ENCODE results near the gene HOXC11.

Gene HOXC11

DNA sequence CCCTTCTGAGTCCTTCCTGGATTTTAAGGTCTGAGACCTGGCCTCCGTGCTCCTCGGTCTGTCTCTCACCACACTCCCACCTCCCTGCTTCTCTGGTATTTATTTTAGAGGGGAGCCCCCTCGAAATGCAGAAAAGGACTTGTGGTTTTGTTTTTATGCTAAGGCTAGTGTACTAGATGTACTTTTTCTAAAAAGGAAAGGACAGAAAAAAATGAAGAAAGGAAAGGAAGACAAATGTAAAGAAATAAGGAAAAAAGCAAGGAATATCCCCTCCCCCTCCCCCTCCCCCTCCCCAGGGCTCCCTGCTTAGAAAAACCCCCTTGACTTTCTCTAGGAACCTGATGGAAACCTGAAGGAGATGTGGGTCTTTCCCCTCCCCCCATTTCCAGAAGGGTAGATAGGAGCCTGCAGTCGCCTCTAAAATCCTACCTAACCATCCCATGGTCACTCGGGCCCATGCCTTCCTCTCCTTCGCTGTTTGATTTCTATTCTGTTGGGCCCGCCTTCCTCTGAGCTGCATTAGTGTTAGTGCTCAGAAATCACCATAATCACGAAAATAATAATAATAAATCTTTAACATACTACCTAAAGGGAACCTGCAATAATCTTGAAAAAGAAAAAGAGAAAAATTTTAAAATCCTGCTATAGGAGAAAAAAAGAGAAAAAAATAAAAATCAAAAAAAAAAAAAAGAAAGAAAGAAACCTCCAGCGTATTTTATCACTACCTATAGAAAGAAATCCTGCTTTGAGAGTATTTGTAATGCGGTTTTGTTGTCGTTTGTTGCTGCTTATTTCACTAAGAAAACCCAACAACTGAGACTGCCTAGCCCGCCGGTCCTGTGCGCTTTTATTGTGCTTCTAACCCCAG is 39.0 kb downstream of the HOXC11 start:
- DNase-seq, result no peak

DNA sequence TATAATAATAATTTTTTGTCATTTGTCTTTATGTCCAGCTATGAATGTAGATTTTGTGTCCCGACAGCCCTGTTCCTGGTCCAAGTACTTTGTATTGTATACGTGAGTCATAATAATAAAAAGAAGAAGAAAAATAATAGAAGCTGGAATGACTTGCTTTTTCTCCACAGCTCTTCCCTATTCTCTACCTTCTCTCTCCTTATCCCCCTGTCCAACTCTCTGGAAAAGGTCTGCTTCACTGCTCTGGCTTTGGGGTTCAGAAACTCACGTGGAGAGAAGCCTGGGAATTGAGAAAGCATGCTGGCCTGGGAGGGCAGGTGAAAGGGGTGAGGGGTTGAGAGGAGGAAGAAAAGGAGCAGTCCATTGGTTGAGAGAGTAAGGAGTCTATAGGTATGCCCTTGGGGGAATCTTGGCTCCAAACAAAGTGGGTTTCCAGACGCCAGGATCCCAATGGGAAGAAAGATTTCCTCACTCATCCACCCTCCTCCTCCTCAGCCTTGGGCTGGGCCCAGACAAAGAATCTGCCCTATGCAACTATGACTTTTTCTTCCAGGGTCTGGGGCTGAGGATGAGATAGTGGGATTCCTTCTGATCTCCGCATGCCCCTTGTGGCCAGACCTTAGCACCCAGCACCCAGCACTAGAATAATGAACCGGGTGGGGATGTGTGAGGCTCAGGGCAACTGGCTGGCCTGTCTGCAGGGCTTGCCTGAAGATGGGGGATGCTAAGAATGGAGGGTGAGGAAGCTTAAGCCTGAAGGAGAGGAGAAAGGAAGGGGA is 39.9 kb downstream of the HOXC11 start:
- no peak for DNase-seq

DNA sequence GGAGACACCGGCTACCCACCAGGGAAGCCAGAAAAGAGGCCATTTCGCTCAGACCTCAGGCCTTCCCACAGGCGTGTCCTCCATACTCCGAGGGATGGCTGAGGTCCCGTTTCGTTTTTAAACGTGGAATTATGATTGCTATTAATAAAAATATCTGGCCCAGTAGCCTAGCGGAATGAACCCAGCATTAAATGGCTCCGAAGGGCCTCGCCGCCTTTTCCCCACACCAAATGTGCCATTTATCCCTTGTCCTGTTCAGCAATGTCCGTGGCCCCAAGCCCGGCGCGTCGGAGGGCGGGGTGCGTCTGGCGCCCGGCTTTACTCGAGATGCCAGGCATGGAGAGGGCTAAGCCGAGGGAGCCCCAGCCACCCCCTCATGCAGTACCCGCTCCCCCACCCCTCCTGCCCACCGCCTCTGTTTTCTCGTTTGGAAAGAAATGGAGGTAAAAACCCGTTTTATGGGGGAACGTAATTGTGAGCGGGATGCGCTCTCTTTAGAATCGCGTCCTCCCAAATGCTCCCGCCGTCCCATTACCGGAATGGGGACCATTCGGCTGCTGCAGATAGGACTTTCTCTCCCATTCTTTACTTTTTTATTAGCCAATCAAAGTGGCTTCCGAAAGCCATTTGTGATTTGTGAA is 41.6 kb downstream of the HOXC11 start:
- DNase-seq, result no peak

DNA sequence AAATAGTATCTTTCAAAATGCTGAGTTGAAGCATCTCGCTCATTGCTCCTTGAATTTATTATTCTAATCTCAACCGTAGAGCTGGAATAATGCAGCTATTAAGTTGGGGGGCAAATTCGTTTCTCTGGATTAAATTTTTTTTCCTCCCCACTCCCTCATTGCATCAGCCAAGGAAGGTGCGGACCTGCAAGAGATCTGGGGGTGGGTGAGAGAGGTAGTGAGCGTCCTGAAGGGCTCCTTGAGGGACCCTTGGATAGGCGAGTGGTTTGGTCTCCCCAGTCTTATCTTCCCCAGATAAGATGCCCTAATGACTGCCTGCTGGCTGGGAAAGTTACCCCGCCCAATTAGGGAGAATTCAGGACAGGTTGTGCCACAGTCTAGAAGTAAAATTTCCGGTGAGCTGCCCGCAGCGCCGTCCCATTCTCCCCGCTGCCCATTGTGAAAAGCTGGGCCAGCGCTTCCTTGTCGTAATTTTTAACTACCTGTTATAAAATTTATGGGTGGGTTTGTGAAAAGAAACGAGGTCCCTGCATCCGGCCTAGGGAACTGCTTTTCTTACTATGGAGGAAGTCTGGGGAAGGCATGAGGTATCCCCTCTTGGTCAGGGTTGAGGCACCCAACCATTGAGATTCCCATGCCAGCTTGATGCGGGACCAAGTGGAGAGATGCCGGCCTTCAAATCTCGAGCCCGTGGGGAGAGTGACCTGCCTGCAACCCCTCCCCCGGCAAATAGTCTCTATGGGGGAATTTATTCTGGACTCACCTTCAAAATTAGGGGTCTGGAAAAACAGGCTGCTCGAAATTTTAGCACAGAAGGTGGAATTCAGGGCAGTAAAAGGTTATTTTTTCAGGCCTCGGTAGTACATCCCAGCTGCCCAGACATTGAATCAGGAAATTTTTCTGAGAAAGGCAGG is 42.3 kb downstream of the HOXC11 start:
- no peak for DNase-seq

DNA sequence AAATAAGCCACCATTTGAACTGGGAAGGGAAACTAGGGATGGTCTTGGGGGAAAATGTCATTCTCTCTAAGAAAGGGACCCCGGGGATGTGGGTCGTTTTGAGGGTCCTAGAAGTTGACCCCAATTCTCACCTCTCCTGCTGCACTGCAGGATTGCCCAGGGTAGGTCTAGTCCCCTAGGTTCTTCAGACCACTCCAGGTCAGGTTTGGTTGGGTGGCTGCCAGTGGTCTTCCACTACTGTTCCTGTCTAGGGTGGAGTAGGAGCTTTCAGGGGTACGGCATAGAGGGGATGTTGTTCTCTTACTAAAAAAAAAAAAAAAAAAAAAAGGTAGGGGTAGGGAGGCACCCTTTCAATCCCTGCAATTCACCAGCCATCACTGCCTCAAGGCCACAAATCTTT is 43.1 kb downstream of the HOXC11 start:
- no peak for DNase-seq

DNA sequence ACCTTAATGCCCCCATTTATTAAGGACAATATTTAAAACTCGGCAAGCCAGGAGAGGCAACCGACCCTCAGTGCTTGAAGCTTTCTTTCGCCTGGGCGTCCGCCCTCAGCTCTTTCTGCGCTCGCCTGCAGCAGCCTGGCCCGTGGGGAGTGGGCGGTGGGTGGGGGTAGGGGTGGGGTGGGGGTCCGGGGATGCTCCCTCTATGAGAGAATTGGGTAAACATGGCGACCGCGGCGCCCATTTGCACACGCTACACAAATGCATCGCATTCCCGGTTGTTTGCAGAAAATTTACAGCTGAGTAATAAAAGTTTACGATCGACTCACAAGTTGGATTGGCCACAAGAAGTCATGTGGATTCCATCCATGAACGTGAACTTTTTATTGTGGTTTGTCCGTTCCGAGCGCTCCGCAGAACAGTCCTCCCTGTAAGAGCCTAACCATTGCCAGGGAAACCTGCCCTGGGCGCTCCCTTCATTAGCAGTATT is 43.6 kb downstream of the HOXC11 start:
- DNase-seq, result no peak

DNA sequence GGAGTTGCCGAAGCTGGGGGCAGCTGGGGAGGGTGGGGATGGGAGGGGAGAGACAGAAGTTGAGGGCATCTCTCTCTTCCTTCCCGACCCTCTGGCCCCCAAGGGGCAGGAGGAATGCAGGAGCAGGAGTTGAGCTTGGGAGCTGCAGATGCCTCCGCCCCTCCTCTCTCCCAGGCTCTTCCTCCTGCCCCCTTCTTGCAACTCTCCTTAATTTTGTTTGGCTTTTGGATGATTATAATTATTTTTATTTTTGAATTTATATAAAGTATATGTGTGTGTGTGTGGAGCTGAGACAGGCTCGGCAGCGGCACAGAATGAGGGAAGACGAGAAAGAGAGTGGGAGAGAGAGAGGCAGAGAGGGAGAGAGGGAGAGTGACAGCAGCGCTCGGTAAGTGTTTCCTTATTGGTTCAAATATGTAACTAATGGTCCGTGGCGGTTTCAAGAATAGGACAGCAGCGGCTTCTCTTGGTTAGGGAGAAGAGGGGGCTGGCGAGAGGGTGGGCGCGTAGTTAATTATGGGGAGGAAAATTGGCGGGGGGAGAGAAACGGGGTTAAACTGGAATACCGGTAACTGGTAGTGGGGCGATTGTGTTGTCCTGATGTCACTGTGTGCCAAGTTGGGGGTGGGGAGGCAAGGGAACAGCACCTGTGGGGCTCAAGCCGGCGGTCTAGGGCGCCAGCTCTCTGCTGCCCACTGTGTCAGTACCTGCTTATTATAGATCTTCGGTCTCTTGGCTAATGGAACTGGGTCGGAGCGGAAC is 44.3 kb downstream of the HOXC11 start:
- no peak for DNase-seq

DNA sequence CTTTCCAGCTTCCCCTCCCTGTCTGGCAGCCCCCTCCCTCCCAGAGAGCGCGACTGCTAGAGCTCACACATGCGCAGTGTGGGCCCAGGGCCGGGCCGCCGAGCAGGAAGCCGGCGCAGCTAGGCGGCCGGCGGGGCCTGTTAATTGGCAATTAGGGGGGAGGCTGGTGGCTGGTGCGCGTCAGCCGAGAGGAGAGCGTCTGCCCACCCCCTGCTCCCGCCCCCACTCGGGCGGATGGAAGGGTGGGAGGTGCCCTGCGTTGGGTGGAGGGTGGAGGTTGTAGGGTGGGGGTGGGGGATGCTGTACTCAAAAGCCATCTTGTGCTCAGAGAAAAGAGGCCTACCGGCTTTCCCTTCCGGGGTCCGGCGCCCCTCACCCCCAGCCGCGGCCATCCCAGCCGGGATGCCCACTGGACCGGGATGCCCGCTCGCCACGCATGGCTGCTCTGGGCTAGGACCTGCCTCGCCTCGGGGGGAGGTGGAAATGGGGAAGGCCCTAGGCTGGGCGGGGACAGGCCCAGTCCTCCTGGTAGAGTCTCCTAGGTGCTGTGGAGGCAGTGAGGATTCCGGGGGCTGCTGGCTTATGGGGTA is 45.0 kb downstream of the HOXC11 start:
- peak; percentile 78 for DNase-seq

DNA sequence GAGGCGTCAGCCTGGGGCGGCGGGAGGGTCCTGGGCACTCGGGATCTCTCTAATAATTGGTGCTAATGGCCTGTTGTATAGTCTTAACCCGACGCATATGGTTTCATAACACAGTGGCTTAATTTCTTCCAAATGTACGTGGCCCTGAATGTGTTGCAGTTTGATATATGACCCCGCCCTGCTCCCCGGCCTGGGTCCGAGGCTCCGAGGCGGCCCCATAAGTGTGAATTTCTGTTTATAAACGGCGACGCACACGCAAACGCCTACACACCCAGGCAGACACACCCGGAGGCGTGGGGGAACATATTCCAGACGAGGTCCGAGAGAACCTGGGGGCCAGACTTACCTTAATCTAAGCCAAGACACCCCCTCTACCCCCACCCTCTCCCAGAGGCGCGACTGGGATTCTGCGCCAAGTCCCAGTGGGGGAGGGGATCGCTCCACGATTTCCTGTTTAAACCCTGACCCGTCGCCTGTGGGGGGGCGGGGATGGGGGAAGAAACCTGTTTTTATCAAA is 45.6 kb downstream of the HOXC11 start:
- no peak for DNase-seq

DNA sequence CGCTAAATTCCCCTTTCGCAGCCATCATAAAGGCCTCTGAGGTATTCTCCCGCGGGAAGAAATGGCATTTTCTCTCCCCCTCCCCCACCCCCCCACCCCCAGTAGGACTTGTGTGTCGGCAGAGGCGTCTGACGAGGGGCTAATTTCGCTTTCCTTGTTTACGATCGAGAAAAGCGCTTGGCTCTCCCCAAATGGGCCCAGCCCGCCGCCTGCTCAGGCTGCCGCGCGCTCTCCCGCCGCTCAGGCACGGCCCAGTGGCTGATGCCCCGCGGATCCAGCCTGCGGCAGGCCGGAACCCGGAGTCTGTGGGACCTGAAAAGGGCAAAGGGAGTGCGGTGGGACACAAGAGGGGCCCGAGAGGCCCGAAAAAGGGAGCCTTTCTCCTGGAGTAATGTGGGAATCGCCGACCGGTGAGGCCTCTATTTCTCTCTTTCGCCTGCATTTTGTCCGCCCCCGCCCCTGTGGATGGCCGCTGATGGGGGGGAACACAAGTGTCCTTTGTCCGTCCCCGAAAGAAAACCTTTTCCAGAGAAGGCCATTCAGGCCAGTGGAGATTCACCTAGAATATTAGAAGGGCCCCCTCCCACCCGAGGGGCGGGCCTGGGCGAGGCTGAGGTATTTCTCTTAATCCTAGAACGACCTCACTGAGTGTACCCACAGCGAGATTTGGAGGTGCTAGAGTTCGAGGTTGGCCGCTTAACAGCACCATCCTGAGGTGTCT is 46.3 kb downstream of the HOXC11 start:
- DNase-seq, result no peak

DNA sequence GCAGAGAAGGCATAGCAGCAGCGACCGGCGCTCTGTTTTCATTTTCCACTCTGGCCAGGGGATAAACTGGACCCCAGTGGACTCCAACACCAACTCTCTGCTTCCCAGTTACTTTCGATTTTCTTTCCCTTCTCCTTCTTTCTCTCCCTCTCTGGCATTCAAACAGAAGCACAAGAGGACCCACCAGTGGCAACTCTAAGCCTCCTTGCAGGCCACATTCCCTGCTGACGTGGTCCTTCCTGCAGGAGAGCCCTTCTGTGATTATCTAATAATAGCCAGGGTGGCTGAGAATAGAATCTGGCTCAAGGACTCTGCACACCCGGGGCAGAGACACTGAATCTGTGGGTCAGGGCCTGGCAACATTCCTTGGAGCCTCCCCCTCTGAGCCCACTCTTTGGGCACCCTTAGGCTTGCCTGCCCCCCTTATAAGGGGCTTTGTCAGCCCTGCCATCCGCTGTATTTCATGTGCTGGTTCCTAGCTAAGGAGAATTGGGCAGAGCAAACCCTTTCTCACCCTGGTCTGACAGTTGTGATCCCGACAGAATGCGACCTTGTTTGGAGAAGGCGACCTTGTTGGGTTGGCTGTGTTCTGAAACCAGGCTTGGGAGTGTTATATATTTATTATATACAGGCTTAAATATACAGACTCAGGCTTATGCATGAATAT is 47.1 kb downstream of the HOXC11 start:
- no peak for DNase-seq

DNA sequence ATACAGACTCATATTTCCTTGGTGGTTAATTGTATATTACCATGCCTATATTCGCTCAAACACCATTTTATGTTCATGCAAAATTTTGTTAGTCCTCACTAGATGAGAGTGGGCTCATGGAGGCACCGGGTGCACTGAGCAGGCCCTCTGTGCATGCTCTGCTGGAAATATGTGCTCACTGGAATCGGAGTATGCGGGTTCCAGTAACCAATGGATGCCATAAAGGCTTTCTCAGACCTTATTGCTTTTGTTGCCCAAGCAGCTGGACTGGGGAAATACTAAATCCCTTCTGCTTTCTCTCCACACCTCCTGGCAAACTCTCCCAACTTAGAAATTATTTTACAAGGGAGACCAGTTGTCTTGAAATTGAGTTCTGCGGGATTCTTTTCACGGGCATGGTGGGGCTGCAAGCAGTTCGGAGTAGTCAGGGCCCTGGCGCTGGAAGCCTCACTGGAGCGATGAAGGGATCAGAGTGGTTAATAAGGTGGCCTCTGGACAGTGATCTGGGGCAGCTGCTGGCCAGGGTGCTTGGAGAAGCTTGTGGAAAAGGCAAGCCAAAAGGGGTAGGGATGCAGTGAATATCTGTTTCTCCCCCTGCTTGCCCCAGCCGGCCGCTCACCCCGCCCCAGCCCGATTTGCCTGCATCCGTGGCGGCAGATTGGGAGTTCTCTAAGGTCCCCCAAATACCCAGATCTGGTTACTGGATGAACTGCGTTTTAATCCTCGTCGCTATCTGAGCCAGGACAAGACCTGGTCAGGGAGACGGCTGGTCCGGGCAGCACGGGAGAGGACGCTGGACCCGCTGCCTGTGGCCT is 47.9 kb downstream of the HOXC11 start:
- DNase-seq, result no peak

DNA sequence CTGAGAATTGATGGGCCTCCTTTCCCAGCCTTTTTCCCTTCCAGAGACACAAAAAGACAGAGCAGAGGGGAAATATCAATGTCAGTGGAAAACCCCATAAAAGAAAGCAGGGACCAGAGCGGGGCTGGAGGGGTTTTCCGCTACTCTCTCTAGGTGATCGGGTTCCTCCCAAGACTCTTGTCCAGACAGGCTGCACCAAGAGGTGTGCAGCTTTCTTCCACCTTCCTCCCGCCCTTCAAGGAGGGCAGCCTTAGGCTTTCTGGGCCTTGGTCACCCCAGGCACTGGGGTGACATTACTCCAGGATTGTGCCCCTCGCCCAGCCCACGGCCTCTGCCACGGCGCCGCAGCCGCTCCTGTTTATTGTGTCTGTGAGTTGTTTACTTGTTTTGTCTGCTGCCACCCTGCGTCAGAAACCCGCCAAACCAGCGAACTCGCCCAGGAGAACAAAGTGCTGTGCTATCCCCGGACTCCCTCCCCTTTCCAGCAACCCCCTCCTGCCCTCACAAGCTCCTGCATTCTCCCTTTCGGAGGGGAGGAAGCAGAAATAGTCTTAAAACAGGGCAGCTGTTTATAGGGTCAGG is 48.6 kb downstream of the HOXC11 start:
- DNase-seq, result no peak

DNA sequence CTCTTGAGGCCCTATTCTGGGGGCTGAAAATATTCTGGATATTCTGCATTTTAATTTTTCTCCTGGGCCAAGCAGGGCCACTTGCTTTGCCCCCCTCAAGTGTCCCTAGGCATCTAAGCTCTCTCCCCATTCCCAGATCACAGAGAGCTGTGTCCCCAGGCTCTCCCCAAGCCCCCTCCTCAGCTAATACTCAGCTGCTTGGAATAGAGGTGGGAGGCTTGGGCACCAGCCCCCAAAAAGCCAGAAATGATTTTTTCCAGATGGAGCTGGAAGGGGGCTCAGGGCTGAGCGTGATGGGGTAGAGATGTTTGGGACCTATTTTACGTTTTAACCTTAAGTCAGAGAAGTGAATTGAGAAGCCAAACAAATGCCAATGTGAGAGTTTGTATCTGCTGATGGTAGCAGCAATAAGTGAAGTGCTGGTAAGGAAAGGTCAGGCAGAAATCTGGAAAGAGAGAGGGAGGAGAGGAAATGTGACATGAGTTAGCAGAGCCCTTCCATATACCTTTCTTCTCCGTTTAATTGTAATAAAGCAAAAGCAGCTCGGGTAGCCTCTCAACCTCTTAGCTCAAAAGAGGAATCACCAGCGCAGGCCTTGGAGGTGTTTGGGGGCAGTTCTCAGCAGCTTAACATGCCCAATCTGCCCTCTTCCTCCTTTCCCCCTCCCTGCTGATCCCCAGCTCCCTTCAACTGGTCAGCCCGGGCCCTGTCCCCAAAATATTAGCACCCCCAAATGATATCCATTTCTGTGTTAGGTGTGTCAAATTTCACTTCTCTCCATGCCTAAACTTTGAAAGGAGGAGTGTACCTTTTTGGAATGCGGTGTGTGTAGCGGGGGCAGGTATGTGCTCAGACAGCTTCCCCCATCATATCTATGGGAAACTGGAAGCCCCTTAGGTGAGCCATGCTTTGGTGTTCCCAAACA is 50.3 kb downstream of the HOXC11 start:
- no peak for DNase-seq

DNA sequence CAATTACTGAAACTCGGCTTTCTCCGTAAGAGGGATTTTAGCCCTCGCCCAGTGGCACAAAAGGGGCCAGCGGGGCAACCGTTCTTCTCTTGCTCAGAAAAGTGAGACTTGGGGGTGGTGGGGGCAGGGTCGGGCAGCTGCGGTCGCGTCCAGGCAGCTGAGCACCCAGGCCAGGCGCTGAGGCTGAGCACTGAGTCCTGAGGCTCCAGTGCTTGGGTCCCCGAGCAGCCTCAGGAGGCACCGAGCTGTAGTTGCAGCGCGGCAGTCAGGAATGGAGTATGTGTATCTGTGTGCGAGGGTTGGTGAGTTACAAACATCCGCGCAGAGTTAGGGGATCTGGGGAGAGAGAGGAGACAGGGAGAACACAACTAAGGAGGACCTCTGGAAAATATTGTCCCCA is 51.2 kb downstream of the HOXC11 start:
- no peak for DNase-seq

DNA sequence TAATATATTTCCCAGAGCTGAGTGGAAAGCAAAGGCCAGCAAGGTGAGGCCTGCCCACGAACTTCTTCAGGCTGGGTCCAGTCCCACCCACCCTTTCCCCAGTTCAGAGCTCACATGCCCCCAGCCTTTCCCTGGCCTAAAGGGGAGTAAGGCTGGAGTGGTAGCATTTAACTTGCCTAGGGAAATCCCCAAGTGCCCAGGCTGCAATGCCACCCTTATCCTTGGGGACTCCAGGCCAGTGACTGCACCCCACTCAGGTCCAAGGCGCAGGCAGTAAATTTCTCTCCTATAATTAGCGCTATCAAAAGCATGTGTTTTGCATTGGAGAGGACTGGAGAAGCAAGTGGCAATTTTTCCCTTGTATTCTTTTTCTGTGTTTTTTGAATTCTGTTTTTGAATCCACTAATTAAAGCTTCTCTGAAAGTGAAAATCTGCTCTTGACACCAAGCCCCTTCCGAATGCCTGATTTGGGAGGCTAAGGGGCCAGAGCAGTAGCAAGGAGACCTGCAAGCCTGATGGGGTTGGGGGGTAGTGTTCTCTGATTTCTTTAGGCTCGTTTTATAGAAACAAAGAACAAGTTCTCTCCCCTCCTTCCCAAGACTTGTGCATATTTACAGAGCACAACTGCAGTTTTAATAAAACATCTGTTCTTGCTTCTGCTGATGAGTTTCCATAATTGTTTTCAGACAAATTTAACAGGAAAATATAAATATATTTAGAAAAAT is 51.8 kb downstream of the HOXC11 start:
- no peak for DNase-seq
